Liver (tissue), 3 donors: ENCODE measurements around the gene ABHD3.

Experiments
- CTCF ChIP-seq: fragments of 150-350 bp; IDR thresholded peaks from 2 replicates; pipeline ENCODE4 v1.5.1; 2017; ENCODE audit warnings: improper control_type of control experiment, low read depth, low read length; ENCODE audit not compliant: missing input control
- EGR1 ChIP-seq, 2 donors: IDR thresholded peaks; 2 replicates each; pipeline ENCODE4 v1.6.1; 2016 to 2018; ENCODE audit warnings: antibody characterized with exemption in 2 of 2, low read depth in 2 of 2
- FOXA1 ChIP-seq: IDR thresholded peaks from 2 replicates; pipeline ENCODE4 v1.6.1; 2016; ENCODE audit warnings: antibody characterized with exemption
- HNF4A ChIP-seq, 2 donors: conservative IDR thresholded peaks; 2 replicates each; pipeline ENCODE4 v1.6.1; 2016; ENCODE audit warnings: antibody characterized with exemption in 2 of 2, mild to moderate bottlenecking in 2 of 2
- JUND ChIP-seq, 2 donors: IDR thresholded peaks; 2 replicates each; pipeline ENCODE4 v1.6.1; 2016; ENCODE audit warnings: antibody characterized with exemption in 2 of 2
- TF ChIP-seq, protein P1 (sequence below): IDR thresholded peaks from 2 replicates; pipeline ENCODE4 v1.6.1; 2016; ENCODE audit warnings: antibody characterized with exemption
- donor health status: healthy.
- donor health status: healthy.

GRCh38 chr18:21663578-21663977 lies 41.0 kb downstream of the ABHD3 start:
- TF ChIP-seq CTCF = no peak
- no peak for TF ChIP-seq HNF4A (conservative IDR thresholded peaks at IDR 0.05)
- TF ChIP-seq FOXA1 = no peak
- no peak for TF ChIP-seq EGR1 (IDR thresholded peaks at IDR 0.05; ENCODE audit: low read depth in 2 of 2)
- TF ChIP-seq, protein P1, sequence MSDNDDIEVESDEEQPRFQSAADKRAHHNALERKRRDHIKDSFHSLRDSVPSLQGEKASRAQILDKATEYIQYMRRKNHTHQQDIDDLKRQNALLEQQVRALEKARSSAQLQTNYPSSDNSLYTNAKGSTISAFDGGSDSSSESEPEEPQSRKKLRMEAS = no peak
- no peak for TF ChIP-seq JUND (IDR thresholded peaks at IDR 0.05)
